Effector memory CD8-positive, alpha-beta T cell (primary cell): Measurements from ENCODE around the gene GCLM.

Experiments used
- ATAC-seq: fragments of 150-1000 bp; cut with Tn5 transposase; replicated peaks from 2 replicates; pipeline ENCODE4 v1.10.0; 2021; ENCODE audit warnings: mild to moderate bottlenecking, moderate library complexity
- DNase-seq, 3 experiments: peaks; one replicate each; pipeline ENCODE4 v3.0.0; 2021
- H3K27ac Mint-ChIP-seq, 2 donors: one replicate each; pipeline ENCODE4 v1.8.0; 2022; ENCODE audit warnings: mild to moderate bottlenecking in 2 of 2, mixed read lengths in 2 of 2, moderate library complexity in 2 of 2
- H3K27me3 Mint-ChIP-seq, 2 donors: one replicate each; pipeline ENCODE4 v1.8.0; 2022; ENCODE audit warnings: mixed read lengths in 2 of 2
- H3K36me3 Mint-ChIP-seq: one replicate; pipeline ENCODE4 v1.8.0; 2022; ENCODE audit warnings: mild to moderate bottlenecking, moderate library complexity, mixed read lengths; ENCODE audit not compliant: insufficient read depth
- H3K4me1 Mint-ChIP-seq, 2 donors: one replicate each; pipeline ENCODE4 v1.8.0; 2022; ENCODE audit warnings: low read depth in 2 of 2, mixed read lengths in 2 of 2
- H3K4me3 Mint-ChIP-seq, 2 donors: one replicate each; pipeline ENCODE4 v1.8.0; 2022; ENCODE audit warnings: mild to moderate bottlenecking in 2 of 2, mixed read lengths in 2 of 2, moderate library complexity in 2 of 2
- H3K9me3 Mint-ChIP-seq, 2 donors: one replicate each; pipeline ENCODE4 v1.8.0; 2022; ENCODE audit warnings: mixed read lengths in 2 of 2

The GCLM gene

DNA sequence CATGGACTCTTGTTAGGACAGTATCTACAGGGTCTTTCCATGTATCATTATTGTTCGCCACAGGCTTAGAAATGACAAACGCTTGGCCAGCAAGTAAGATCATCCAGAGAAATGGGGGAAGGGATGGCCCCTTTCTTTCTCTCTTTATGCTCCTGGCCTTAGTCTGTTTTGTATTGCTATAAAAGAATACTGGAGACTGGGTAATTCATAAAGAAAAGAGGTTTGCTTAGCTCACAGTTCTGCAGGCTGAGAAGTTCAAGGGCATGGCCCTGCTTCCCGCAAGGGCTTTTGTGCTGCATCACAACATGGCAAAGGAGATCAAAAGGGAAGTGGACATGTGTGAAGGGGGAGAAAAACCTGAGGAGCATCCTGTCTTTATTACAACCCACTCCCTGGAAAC is 71.3 kb downstream of the GCLM start:
- ATAC-seq: no peak
- Mint-ChIP-seq H3K4me3 (no peak overlapping the region), H3K9me3 (peaks cover 8 to 11% of the 10 kb centered on the region in 2 donors), H3K27ac (no peak overlapping the region), H3K4me1 (no peaks in the 10 kb centered on the region), H3K27me3 (peaks cover 9 to 10% of the 10 kb centered on the region in 2 donors), H3K36me3 (no peaks in the 10 kb centered on the region)
- no peak for DNase-seq
